ENCODE results near the gene SOAT2. TPM values are rescaled to one million over a fixed set of nuclear protein-coding genes. Genes with fewer than 3 reads are reported as not detected.

The SOAT2 gene
- total RNA-seq, 1 donor from 2014 or later: 0.74 TPM

DNA sequence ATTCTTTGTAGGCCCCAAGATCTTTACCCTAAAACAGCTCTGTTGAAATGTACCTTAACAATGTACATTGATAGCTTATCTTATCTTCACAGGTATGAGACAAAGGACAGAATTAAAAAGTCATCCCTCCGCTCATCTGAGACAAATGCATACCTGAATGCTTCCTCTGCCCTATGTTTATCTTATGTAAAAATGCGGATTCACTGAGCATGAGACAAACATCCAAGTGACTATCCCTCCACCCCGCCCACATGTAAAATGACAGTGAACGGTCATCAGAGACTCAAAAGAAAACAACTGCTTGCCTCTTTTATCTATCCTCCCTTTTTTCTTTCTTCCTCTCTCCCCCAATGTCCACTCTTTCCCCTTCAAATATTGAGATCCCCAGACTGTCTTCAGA, 40.1 kb downstream of the SOAT2 start:
- no peak for DNase-seq (ENCODE audit: extremely low spot score in 2 of 2)
- intact Hi-C loops (cut with DNase I): no loop called here
- TF ChIP-seq POLR2AphosphoS5 (IDR thresholded peaks at IDR 0.05; ENCODE audit: insufficient read depth in 1 of 2, low read depth in 1 of 2): no peak
- TF ChIP-seq, protein P1, sequence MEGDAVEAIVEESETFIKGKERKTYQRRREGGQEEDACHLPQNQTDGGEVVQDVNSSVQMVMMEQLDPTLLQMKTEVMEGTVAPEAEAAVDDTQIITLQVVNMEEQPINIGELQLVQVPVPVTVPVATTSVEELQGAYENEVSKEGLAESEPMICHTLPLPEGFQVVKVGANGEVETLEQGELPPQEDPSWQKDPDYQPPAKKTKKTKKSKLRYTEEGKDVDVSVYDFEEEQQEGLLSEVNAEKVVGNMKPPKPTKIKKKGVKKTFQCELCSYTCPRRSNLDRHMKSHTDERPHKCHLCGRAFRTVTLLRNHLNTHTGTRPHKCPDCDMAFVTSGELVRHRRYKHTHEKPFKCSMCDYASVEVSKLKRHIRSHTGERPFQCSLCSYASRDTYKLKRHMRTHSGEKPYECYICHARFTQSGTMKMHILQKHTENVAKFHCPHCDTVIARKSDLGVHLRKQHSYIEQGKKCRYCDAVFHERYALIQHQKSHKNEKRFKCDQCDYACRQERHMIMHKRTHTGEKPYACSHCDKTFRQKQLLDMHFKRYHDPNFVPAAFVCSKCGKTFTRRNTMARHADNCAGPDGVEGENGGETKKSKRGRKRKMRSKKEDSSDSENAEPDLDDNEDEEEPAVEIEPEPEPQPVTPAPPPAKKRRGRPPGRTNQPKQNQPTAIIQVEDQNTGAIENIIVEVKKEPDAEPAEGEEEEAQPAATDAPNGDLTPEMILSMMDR (IDR thresholded peaks at IDR 0.05): no peak
- no peak for TF ChIP-seq POLR2A (IDR thresholded peaks at IDR 0.05)
- H3K4me3 ChIP-seq: no peak overlapping the region
- no peaks in the 10 kb centered on the region for H3K27me3 ChIP-seq
- no peaks in the 10 kb centered on the region for H3K9me3 ChIP-seq
- no peaks in the 10 kb centered on the region for H3K4me1 ChIP-seq
- no peak overlapping the region for H3K27ac ChIP-seq
- no peaks in the 10 kb centered on the region for H3K36me3 ChIP-seq

DNA sequence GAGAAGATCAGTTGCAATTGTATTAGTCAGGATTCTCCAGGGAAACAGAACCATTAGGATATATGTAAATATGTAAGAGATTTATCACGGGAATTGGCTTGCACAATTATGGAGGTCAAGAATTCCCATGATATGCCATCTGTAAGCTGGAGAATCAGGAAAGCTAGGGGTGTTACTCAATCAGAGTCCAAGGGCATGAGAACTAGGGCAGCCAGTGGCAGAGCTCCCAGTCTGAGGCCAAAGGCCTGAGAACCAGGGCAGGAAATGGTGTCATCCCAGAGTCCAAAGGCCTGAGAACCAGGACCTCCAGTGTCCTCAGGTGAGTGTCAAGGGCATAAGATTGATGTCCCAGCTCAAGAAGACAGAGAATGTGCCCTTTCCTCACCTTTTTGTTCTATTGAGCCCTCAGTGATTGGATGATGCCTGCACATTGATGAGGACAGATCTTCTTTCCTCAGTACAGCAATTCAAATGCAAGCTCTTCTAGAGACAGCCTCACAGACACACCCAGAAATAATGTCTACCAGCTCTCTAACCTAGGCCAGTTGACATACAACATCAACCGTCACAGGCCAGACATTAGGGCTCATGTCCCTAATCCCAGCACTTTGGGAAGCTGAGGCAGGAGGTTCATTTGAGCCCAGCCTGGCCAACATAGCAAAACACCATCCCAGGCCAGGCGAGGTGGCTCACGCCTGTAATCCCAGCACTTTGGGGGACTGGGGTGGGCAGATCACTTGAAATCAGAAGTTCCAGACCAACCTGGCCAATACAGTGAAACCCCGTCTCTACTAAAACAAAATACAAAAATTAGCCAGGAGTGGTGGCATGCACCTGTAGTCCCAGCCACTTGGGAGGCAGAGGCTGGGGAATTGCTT, 42.3 kb downstream of the SOAT2 start:
- intact Hi-C loops (cut with DNase I): no loop called here
- no peak for TF ChIP-seq POLR2A (IDR thresholded peaks at IDR 0.05)
- no peak for TF ChIP-seq POLR2AphosphoS5 (IDR thresholded peaks at IDR 0.05; ENCODE audit: insufficient read depth in 1 of 2, low read depth in 1 of 2)
- TF ChIP-seq, protein P1 (IDR thresholded peaks at IDR 0.05): no peak
- H3K27ac ChIP-seq: no peak overlapping the region
- H3K4me3 ChIP-seq: no peak overlapping the region
- H3K27me3 ChIP-seq: no peaks in the 10 kb centered on the region
- H3K9me3 ChIP-seq: no peaks in the 10 kb centered on the region
- H3K36me3 ChIP-seq: no peaks in the 10 kb centered on the region
- no peaks in the 10 kb centered on the region for H3K4me1 ChIP-seq
- no peak for DNase-seq (ENCODE audit: extremely low spot score in 2 of 2)

DNA sequence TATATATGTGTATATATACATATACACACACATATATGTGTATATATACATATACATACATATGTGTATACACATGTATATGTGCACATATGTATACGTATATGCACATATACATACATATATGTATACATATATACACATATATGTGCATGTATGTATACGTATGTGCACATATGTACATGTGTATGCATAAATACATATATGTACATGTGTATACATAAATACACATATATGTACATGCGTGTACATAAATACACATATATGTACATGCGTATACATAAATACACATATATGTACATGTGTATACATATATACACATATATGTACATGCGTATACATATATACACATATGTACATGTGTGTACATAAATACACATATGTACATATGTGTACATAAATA, 43.9 kb downstream of the SOAT2 start:
- Histone ChIP-seq H3K4me3 (no peak overlapping the region), H3K27ac (no peak overlapping the region), H3K9me3 (no peaks in the 10 kb centered on the region), H3K4me1 (no peaks in the 10 kb centered on the region), H3K36me3 (no peaks in the 10 kb centered on the region), H3K27me3 (no peaks in the 10 kb centered on the region)
- intact Hi-C loops (cut with DNase I): no loop called here
- TF ChIP-seq, protein P1 (IDR thresholded peaks at IDR 0.05): no peak
- no peak for DNase-seq (ENCODE audit: extremely low spot score in 2 of 2)

DNA sequence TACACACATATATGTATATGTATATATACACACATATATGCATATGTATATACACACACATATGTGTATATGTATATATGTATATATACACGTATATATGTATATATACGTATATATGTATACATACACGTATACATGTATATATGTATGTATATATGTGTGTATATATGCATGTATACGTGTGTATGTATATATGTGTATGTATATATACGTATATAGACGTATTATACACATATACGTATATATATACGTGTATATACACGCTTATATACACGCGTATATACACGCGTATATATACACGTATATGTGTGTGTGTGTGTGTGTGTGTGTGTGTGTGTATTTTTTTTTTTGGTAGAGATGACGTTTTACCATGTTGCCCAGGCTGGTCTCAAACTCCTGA, 44.4 kb downstream of the SOAT2 start:
- TF ChIP-seq POLR2A (IDR thresholded peaks at IDR 0.05) (no peak), POLR2AphosphoS5 (IDR thresholded peaks at IDR 0.05; ENCODE audit: insufficient read depth in 1 of 2, low read depth in 1 of 2) (no peak)
- TF ChIP-seq, protein P1 (IDR thresholded peaks at IDR 0.05): no peak
- intact Hi-C loops (cut with DNase I): no loop called here
- H3K4me3 ChIP-seq: no peak overlapping the region
- no peak overlapping the region for H3K27ac ChIP-seq
- no peaks in the 10 kb centered on the region for H3K36me3 ChIP-seq
- H3K27me3 ChIP-seq: no peaks in the 10 kb centered on the region
- no peaks in the 10 kb centered on the region for H3K9me3 ChIP-seq
- DNase-seq (ENCODE audit: extremely low spot score in 2 of 2): no peak
- H3K4me1 ChIP-seq: no peaks in the 10 kb centered on the region

DNA sequence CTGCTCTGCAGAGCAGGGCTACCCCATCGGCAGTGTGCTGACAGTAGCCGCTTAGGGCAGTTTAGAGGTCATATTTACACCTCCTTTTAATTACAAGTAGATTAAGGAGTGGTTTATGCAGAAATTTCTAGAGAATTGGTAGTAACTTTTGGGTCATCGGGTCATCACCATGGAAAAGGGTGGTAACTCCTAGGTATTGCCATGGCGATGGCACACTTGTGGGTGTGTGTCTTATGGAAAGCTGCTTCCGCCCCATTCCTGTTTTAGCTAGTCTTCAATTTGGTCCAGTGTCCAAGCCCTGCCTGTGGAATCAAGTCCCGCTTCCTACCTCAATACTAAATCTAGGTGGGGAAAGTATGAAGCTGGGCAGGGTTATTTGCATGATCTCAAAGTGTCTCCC, 47.8 kb downstream of the SOAT2 start:
- H3K9me3 ChIP-seq: no peaks in the 10 kb centered on the region
- TF ChIP-seq POLR2AphosphoS5 (IDR thresholded peaks at IDR 0.05; ENCODE audit: insufficient read depth in 1 of 2, low read depth in 1 of 2): no peak
- TF ChIP-seq, protein P1 (IDR thresholded peaks at IDR 0.05): no peak
- no peak for TF ChIP-seq POLR2A (IDR thresholded peaks at IDR 0.05)
- DNase-seq (ENCODE audit: extremely low spot score in 2 of 2): no peak
- H3K27ac ChIP-seq: no peak overlapping the region
- intact Hi-C loops (cut with DNase I): no loop called here
- H3K4me3 ChIP-seq: no peak overlapping the region
- H3K4me1 ChIP-seq: no peaks in the 10 kb centered on the region
- no peaks in the 10 kb centered on the region for H3K27me3 ChIP-seq
- no peaks in the 10 kb centered on the region for H3K36me3 ChIP-seq
